GM23338 (cell line): ENCODE measurements around the gene RGPD8. TPM values are rescaled to one million over a fixed set of nuclear protein-coding genes. Genes with fewer than 3 reads are reported as not detected.

Experiments
- ATAC-seq: fragments of 200-7000 bp; cut with Tn5 transposase; 3 replicates; pipeline ENCODE4 v1.9.1; 2020
- DNase-seq: peaks from one replicate; pipeline ENCODE4 v3.0.0-alpha.2; 2015; ENCODE audit warnings: low spot score
- H2AFZ ChIP-seq: fragments of 200-600 bp; sonication (generic); 2 replicates; pipeline ENCODE4 v1.8.0; 2016; ENCODE audit warnings: antibody characterized with exemption, mild to moderate bottlenecking, moderate library complexity
- H3F3A ChIP-seq: fragments of 200-600 bp; sonication (generic); replicated peaks from 2 replicates; pipeline ENCODE4 v1.8.0; 2017; ENCODE audit warnings: antibody characterized with exemption, mixed run types, low read depth
- H3K27ac ChIP-seq: fragments of 200-600 bp; sonication (generic); 2 replicates; pipeline ENCODE4 v1.6.1; 2016; ENCODE audit warnings: low read depth
- H3K27me3 ChIP-seq: fragments of 200-600 bp; sonication (generic); 2 replicates; pipeline ENCODE4 v1.8.0; 2016; ENCODE audit warnings: mild to moderate bottlenecking, mixed run types, moderate library complexity; ENCODE audit not compliant: insufficient read depth
- H3K36me3 ChIP-seq: fragments of 200-600 bp; sonication (generic); 2 replicates; pipeline ENCODE4 v1.8.0; 2016; ENCODE audit warnings: mild to moderate bottlenecking; ENCODE audit not compliant: insufficient read depth
- H3K4me1 ChIP-seq: fragments of 200-600 bp; sonication (generic); 2 replicates; pipeline ENCODE4 v1.8.0; 2016; ENCODE audit warnings: mild to moderate bottlenecking, moderate library complexity; ENCODE audit not compliant: insufficient read depth
- H3K4me2 ChIP-seq: fragments of 200-600 bp; sonication (generic); 2 replicates; pipeline ENCODE4 v1.7.1; 2017; ENCODE audit warnings: mixed run types
- H3K4me3 ChIP-seq: fragments of 200-600 bp; sonication (generic); 2 replicates; pipeline ENCODE4 v1.6.1; 2016; ENCODE audit warnings: mixed run types
- H3K79me2 ChIP-seq: fragments of 200-600 bp; sonication (generic); replicated peaks from 2 replicates; pipeline ENCODE4 v1.8.0; 2017; ENCODE audit warnings: mild to moderate bottlenecking; ENCODE audit not compliant: insufficient read depth
- H3K9me2 ChIP-seq: fragments of 200-600 bp; sonication (generic); 2 replicates; pipeline ENCODE4 v1.8.0; 2017; ENCODE audit not compliant: insufficient read depth
- H4K20me1 ChIP-seq: fragments of 200-600 bp; sonication (generic); replicated peaks from 2 replicates; pipeline ENCODE4 v1.8.0; 2017; ENCODE audit warnings: mild to moderate bottlenecking; ENCODE audit not compliant: insufficient read depth
- H3K27ac Mint-ChIP-seq: 2 replicates; pipeline ENCODE4 v1.8.0; 2020; ENCODE audit warnings: inconsistent platforms, mild to moderate bottlenecking, moderate library complexity, mixed read lengths
- H3K27me3 Mint-ChIP-seq: 3 replicates; pipeline ENCODE4 v1.8.0; 2022; ENCODE audit warnings: low read depth, mild to moderate bottlenecking, moderate library complexity, mixed read lengths, inconsistent platforms; ENCODE audit not compliant: insufficient read depth, poor library complexity
- H3K36me3 Mint-ChIP-seq: 3 replicates; pipeline ENCODE4 v1.8.0; 2021; ENCODE audit warnings: low read depth, mild to moderate bottlenecking, inconsistent platforms, moderate library complexity, mixed read lengths
- H3K4me1 Mint-ChIP-seq: 3 replicates; pipeline ENCODE4 v1.8.0; 2020; ENCODE audit warnings: mild to moderate bottlenecking, inconsistent platforms, mixed read lengths
- H3K4me3 Mint-ChIP-seq: 3 replicates; pipeline ENCODE4 v1.8.0; 2021; ENCODE audit warnings: moderate library complexity, mild to moderate bottlenecking, inconsistent platforms, mixed read lengths
- H3K9me3 Mint-ChIP-seq: 3 replicates; pipeline ENCODE4 v1.8.0; 2020; ENCODE audit warnings: moderate library complexity, mild to moderate bottlenecking, inconsistent platforms, mixed read lengths
- EZH2 ChIP-seq: fragments of 200-600 bp; sonication (generic); IDR thresholded peaks from one replicate; pipeline ENCODE4 v1.8.0; 2017; ENCODE audit warnings: antibody characterized with exemption, mild to moderate bottlenecking, low read depth; ENCODE audit not compliant: unreplicated experiment
- JUNB ChIP-seq: IDR thresholded peaks from one replicate; pipeline ENCODE4 v1.6.1; 2016; ENCODE audit warnings: antibody characterized with exemption; ENCODE audit not compliant: unreplicated experiment
- NANOG ChIP-seq: IDR thresholded peaks from 2 replicates; pipeline ENCODE4 v1.6.1; 2016; ENCODE audit warnings: antibody characterized with exemption, borderline replicate concordance
- POLR2AphosphoS5 ChIP-seq: IDR thresholded peaks from 2 replicates; pipeline ENCODE4 v1.6.1; 2016; ENCODE audit warnings: antibody characterized with exemption, low read depth
- STAT1 ChIP-seq: IDR thresholded peaks from one replicate; pipeline ENCODE4 v1.6.1; 2016; ENCODE audit warnings: antibody characterized with exemption; ENCODE audit not compliant: unreplicated experiment
- ZNF114 ChIP-seq: fragments of 250-450 bp; sonication (Bioruptor Pico); IDR thresholded peaks from 2 replicates; pipeline ENCODE4 v1.5.0; 2020; ENCODE audit warnings: mild to moderate bottlenecking, moderate library complexity
- ZNF331 ChIP-seq: fragments of 250-450 bp; sonication (Bioruptor Pico); IDR thresholded peaks from 2 replicates; pipeline ENCODE4 v1.5.0; 2020; ENCODE audit warnings: low read depth, mild to moderate bottlenecking, moderate library complexity
- ZNF462 ChIP-seq: fragments of 250-450 bp; sonication (Bioruptor Pico); IDR thresholded peaks from 2 replicates; pipeline ENCODE4 v1.5.0; 2020; ENCODE audit warnings: mild to moderate bottlenecking, moderate library complexity
- polyA plus RNA-seq: library from polyadenylated mRNA; unstranded; fragments of >200 nt; fragmentation: Nextera tagmentation; extraction: Ambion mirVana; gene quantifications from 2 replicates; pipeline ENCODE4 v1.2.1, GENCODE V29; 2016
- total RNA-seq: library from RNA; depleted of rRNA; stranded (reverse); fragments of >200 nt; shearing (Covaris generic); gene quantifications from 2 replicates; pipeline ENCODE4 v1.2.3, GENCODE V29; 2014

RGPD8 gene
- total and polyA plus RNA-seq, 2 experiments from 2014 or later: 1.1 to 8.6 TPM

GRCh38 chr2:112482309-112483041 is 49.0 kb upstream of the RGPD8 start (continued):
- peak; percentile 58 for TF ChIP-seq EZH2
- no peak for TF ChIP-seq POLR2AphosphoS5

DNA sequence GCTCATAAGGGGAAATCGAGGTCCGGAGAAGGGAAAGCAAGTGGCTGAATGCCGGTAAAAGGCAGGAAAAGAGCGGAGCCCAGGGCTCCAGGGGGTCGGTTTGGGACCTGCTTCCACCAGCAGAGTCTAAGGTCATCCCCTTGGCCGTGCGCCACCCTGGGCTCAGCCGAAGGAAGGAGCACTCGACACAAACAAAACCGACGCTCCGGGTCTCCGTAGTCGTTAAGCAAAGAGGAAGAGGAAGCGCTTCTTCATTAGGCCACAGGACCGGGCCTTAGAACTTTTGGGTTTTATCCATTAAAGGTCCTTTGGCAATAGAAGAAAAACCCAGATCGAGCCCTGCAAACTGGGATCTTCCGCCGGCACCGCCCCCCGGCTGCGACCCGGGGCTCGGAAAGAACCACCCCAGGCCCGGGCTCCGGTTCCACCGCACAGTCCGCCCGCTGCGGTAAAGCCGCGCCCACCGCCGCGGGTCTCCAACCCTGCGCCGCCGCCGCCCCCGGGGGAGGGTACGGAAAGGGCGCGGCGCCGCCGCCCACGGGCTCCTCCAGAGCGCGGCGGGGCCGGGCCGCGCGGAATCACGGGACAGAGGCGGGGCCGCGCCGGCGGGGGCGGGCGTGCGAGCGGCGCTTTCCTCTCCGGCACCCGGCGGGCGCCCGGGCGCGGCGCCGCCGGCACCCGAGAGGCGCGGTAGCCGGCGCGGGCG is 48.2 kb upstream of the RGPD8 start, which contains the start of gene TTL:
Gene TTL (plus strand): TSS at position 629 of the 706 bp plus-strand sequence. CDS start 189 bp downstream, outside the sequence.
- H3K4me3 ChIP-seq: peak within 1 kb of the TSS; percentile 96
- no peaks in the 10 kb centered on the region for H3K9me2 ChIP-seq
- peaks cover 12% of the 10 kb centered on the region for H3K36me3 Mint-ChIP-seq
- peak within 1 kb of the TSS; percentile 39; the same call in 1 of the 2 replicates for H3K27ac ChIP-seq
- peak within 1 kb of the TSS; percentile 98 for H3K4me2 ChIP-seq
- H2AFZ ChIP-seq: peak within 1 kb of the TSS; percentile 99
- peak within 1 kb of the TSS; percentile 93 for H3K4me3 Mint-ChIP-seq
- peaks cover 14% of the 10 kb centered on the region for H3K4me1 Mint-ChIP-seq
- DNase-seq: peak; percentile 67
- peaks cover 23% of the 10 kb centered on the region for H3K27me3 Mint-ChIP-seq
- no peaks in the 10 kb centered on the region for H3K36me3 ChIP-seq
- H3K4me1 ChIP-seq: peaks cover 6% of the 10 kb centered on the region
- peaks cover 14% of the 10 kb centered on the region; the same call in 1 of the 2 replicates for H4K20me1 ChIP-seq
- peak; percentile 64 for ATAC-seq
- TF ChIP-seq ZNF331 (CRISPR knock-in tag): no peak
- no peak for TF ChIP-seq JUNB
- peak; percentile 41; the same call in 1 of the 2 replicates for TF ChIP-seq POLR2AphosphoS5
- TF ChIP-seq ZNF462: no peak
- TF ChIP-seq ZNF114 (CRISPR knock-in tag): no peak
- no peak for TF ChIP-seq STAT1
- no peak for TF ChIP-seq NANOG
- H3K27me3 ChIP-seq: peaks cover 26% of the 10 kb centered on the region
- no peaks in the 10 kb centered on the region for H3K9me3 Mint-ChIP-seq
- peak within 1 kb of the TSS; percentile 84 for H3K27ac Mint-ChIP-seq
- H3K79me2 ChIP-seq: peaks cover 34% of the 10 kb centered on the region
- peaks cover 8% of the 10 kb centered on the region for H3F3A ChIP-seq
